ENCODE results near the gene IQCC.

The IQCC gene

GRCh38 chr1:32195972-32196823 lies 9.3 kb upstream of the IQCC start:
- no peak for DNase-seq

GRCh38 chr1:32197074-32197473 lies 8.4 kb upstream of the IQCC start:
- no peak for DNase-seq

GRCh38 chr1:32197837-32198236 lies 7.6 kb upstream of the IQCC start:
- DNase-seq: no peak

GRCh38 chr1:32198237-32199042 lies 7.0 kb upstream of the IQCC start:
- DNase-seq: no peak

GRCh38 chr1:32199043-32199716 lies 6.3 kb upstream of the IQCC start:
- DNase-seq: no peak

- no peak for DNase-seq
These were observed 5.8 kb upstream of the IQCC start for GRCh38 chr1:32199717-32200072.

- DNase-seq: no peak
These were observed 5.1 kb upstream of the IQCC start, which contains the start of gene CCDC28B for GRCh38 chr1:32200226-32201010. CCDC28B (plus strand) TSS chr1:32200595; CDS start chr1:32201936, 1,341 bp downstream.

- no peak for DNase-seq
These were observed 4.2 kb upstream of the IQCC start for GRCh38 chr1:32201011-32201855.

- DNase-seq: no peak
These were observed 519 bp upstream of the IQCC start for GRCh38 chr1:32204943-32205361.

- DNase-seq: no peak
These were observed 3.0 kb downstream of the IQCC start for GRCh38 chr1:32208469-32208868.

GRCh38 chr1:32208891-32209328 lies 3.4 kb downstream of the IQCC start, which contains the start of gene DCDC2B:
DCDC2B (plus strand) TSS chr1:32209089; CDS start chr1:32209094, 5 bp downstream.
- DNase-seq: peak; percentile 92

- DNase-seq: no peak
These were observed 10.4 kb downstream of the IQCC start for GRCh38 chr1:32215629-32216480.

- no peak for DNase-seq
These were observed 11.1 kb downstream of the IQCC start for GRCh38 chr1:32216566-32216965.

GRCh38 chr1:32219022-32219421 lies 13.6 kb downstream of the IQCC start:
- no peak for DNase-seq

GRCh38 chr1:32220746-32221580 lies 15.5 kb downstream of the IQCC start:
- no peak for DNase-seq

- no peak for DNase-seq
These were observed 16.1 kb downstream of the IQCC start for GRCh38 chr1:32221581-32221979.

- peak; percentile 69 for DNase-seq
These were observed 16.7 kb downstream of the IQCC start, which contains the start of the genes EIF3I and TMEM234 for GRCh38 chr1:32221980-32222755. EIF3I (plus strand) TSS chr1:32222407; CDS start chr1:32222442, 35 bp downstream. TMEM234 (minus strand) TSS chr1:32222353; CDS start chr1:32222322, 31 bp downstream.

GRCh38 chr1:32223683-32224082 lies 18.2 kb downstream of the IQCC start:
- DNase-seq: no peak
